Natural killer cell treated with Interleukin-12 subunit alpha and Interleukin-12 subunit beta and Interleukin-15 and Interleukin-18, amount 100 ng/mL, for 72 hours (primary cell): Measurements from ENCODE around the gene ANTXRL. TPM values are rescaled to one million over a fixed set of nuclear protein-coding genes. Genes with fewer than 3 reads are reported as not detected.
"Not testable (repeated sequence)": the region's sequence is repeated elsewhere in the genome, so short reads cannot be mapped to it uniquely, and the experiment has no call there.

Experiments used
- ATAC-seq, 2 donors: fragments of 150-1000 bp; cut with Tn5 transposase in 1 of 2; sonication (Bioruptor Pico), chemical (Tn5 transposase) in 1 of 2; 2 replicates each; pipeline ENCODE4 v1.10.0; 2021
- DNase-seq: peaks from one replicate; pipeline ENCODE4 v3.0.0; 2022; ENCODE audit warnings: low spot score
- H3K27ac Mint-ChIP-seq, 2 donors: 1 replicate in 1 of 2; 2 replicates in 1 of 2; pipeline ENCODE4 v1.8.0; 2022; ENCODE audit warnings: mixed read lengths in 2 of 2, mild to moderate bottlenecking in 1 of 2, moderate library complexity in 1 of 2
- H3K27me3 Mint-ChIP-seq, 2 donors: 1 replicate in 1 of 2; 2 replicates in 1 of 2; pipeline ENCODE4 v1.8.0; 2022; ENCODE audit warnings: mixed read lengths in 2 of 2
- H3K36me3 Mint-ChIP-seq: one replicate; pipeline ENCODE4 v1.8.0; 2022; ENCODE audit warnings: mixed read lengths
- H3K4me1 Mint-ChIP-seq, 2 donors: 1 replicate in 1 of 2; 2 replicates in 1 of 2; pipeline ENCODE4 v1.8.0; 2022; ENCODE audit warnings: low read depth in 2 of 2, mixed read lengths in 2 of 2, mild to moderate bottlenecking in 1 of 2
- H3K4me3 Mint-ChIP-seq: one replicate; pipeline ENCODE4 v1.8.0; 2022; ENCODE audit warnings: mixed read lengths
- H3K9me3 Mint-ChIP-seq: 2 replicates; pipeline ENCODE4 v1.8.0; 2022; ENCODE audit warnings: mixed read lengths
- total RNA-seq, 2 donors: library from RNA; stranded (reverse); gene quantifications; one replicate each; pipeline ENCODE4 v1.2.3, GENCODE V29; 2022

ANTXRL gene
- total RNA-seq, 2 donors from 2014 or later = not detected

GRCh38 chr10:46308666-46309450 is 22.1 kb downstream of the ANTXRL start:
- Mint-ChIP-seq H3K27me3 (no peaks in the 10 kb centered on the region), H3K9me3 (no peaks in the 10 kb centered on the region), H3K4me1 (no peaks in the 10 kb centered on the region), H3K36me3 (no peaks in the 10 kb centered on the region), H3K27ac (no peak overlapping the region), H3K4me3 (no peak overlapping the region)
- ATAC-seq = no peak
- DNase-seq = no peak

- ATAC-seq (no peak), DNase-seq (no peak)
- H3K4me3 Mint-ChIP-seq = no peak overlapping the region
- no peaks in the 10 kb centered on the region for H3K4me1 Mint-ChIP-seq
- H3K27me3 Mint-ChIP-seq = no peaks in the 10 kb centered on the region
- H3K36me3 Mint-ChIP-seq = no peaks in the 10 kb centered on the region
- H3K9me3 Mint-ChIP-seq = no peaks in the 10 kb centered on the region
- no peak overlapping the region for H3K27ac Mint-ChIP-seq
Observed at GRCh38 chr10:46309511-46310142, 22.8 kb downstream of the ANTXRL start.

- no peaks in the 10 kb centered on the region for H3K9me3 Mint-ChIP-seq
- H3K4me3 Mint-ChIP-seq = no peak overlapping the region
- ATAC-seq = no peak
- H3K4me1 Mint-ChIP-seq = no peaks in the 10 kb centered on the region
- no peak overlapping the region for H3K27ac Mint-ChIP-seq
- no peaks in the 10 kb centered on the region for H3K36me3 Mint-ChIP-seq
- no peak for DNase-seq
- H3K27me3 Mint-ChIP-seq = no peaks in the 10 kb centered on the region
Observed at GRCh38 chr10:46310143-46310514, 23.3 kb downstream of the ANTXRL start.

- no peaks in the 10 kb centered on the region for H3K4me1 Mint-ChIP-seq
- H3K9me3 Mint-ChIP-seq = no peaks in the 10 kb centered on the region
- no peaks in the 10 kb centered on the region for H3K36me3 Mint-ChIP-seq
Observed at GRCh38 chr10:46310851-46311250, 24.1 kb downstream of the ANTXRL start.

GRCh38 chr10:46311501-46311951 is 24.7 kb downstream of the ANTXRL start:
- Mint-ChIP-seq H3K4me3 (no peak overlapping the region), H3K9me3 (no peaks in the 10 kb centered on the region), H3K36me3 (no peaks in the 10 kb centered on the region), H3K27me3 (no peaks in the 10 kb centered on the region), H3K27ac (no peak overlapping the region), H3K4me1 (no peaks in the 10 kb centered on the region)
- DNase-seq = no peak
- ATAC-seq = no peak

More at GRCh38 chr10:46310851-46311250, 24.1 kb downstream of the ANTXRL start:
- H3K4me3 Mint-ChIP-seq = no peak overlapping the region
- no peak overlapping the region for H3K27ac Mint-ChIP-seq
- no peaks in the 10 kb centered on the region for H3K27me3 Mint-ChIP-seq
- ATAC-seq = no peak
- DNase-seq = no peak

- H3K27me3 Mint-ChIP-seq, ATAC-seq, DNase-seq, H3K27ac Mint-ChIP-seq, H3K4me1 Mint-ChIP-seq, H3K36me3 Mint-ChIP-seq, H3K4me3 Mint-ChIP-seq, H3K9me3 Mint-ChIP-seq: not testable (repeated sequence)
Observed at GRCh38 chr10:46311961-46312431, 25.2 kb downstream of the ANTXRL start.

GRCh38 chr10:46312953-46313352 is 26.2 kb downstream of the ANTXRL start:
- no peak for ATAC-seq
- no peak overlapping the region for H3K27ac Mint-ChIP-seq
- no peaks in the 10 kb centered on the region for H3K36me3 Mint-ChIP-seq
- no peaks in the 10 kb centered on the region for H3K4me1 Mint-ChIP-seq
- H3K27me3 Mint-ChIP-seq = no peaks in the 10 kb centered on the region
- DNase-seq = no peak
- H3K4me3 Mint-ChIP-seq = no peak overlapping the region
- H3K9me3 Mint-ChIP-seq = no peaks in the 10 kb centered on the region

- Mint-ChIP-seq H3K4me1 (no peaks in the 10 kb centered on the region), H3K9me3 (no peaks in the 10 kb centered on the region), H3K27ac (no peak overlapping the region), H3K4me3 (no peak overlapping the region), H3K27me3 (no peaks in the 10 kb centered on the region), H3K36me3 (no peaks in the 10 kb centered on the region)
- ATAC-seq = no peak
- no peak for DNase-seq
Observed at GRCh38 chr10:46314071-46314470, 27.3 kb downstream of the ANTXRL start.

- not testable (repeated sequence) for H3K9me3 Mint-ChIP-seq, ATAC-seq, H3K27me3 Mint-ChIP-seq, H3K27ac Mint-ChIP-seq, DNase-seq, H3K4me1 Mint-ChIP-seq, H3K36me3 Mint-ChIP-seq, H3K4me3 Mint-ChIP-seq
Observed at GRCh38 chr10:46315071-46315860, 28.5 kb downstream of the ANTXRL start.

- H3K27ac Mint-ChIP-seq = no peak overlapping the region
- H3K36me3 Mint-ChIP-seq = no peaks in the 10 kb centered on the region
- H3K9me3 Mint-ChIP-seq = no peaks in the 10 kb centered on the region
- H3K4me1 Mint-ChIP-seq = no peaks in the 10 kb centered on the region
- DNase-seq (no peak), ATAC-seq (no peak)
- H3K27me3 Mint-ChIP-seq = peaks cover 0 to 2% of the 10 kb centered on the region in 2 donors
- no peak overlapping the region for H3K4me3 Mint-ChIP-seq
Observed at GRCh38 chr10:46317370-46317769, 30.6 kb downstream of the ANTXRL start.

- ATAC-seq (no peak), DNase-seq (no peak)
- Mint-ChIP-seq H3K4me1 (no peaks in the 10 kb centered on the region), H3K27me3 (peaks cover 1 to 2% of the 10 kb centered on the region in 2 donors), H3K4me3 (no peak overlapping the region), H3K27ac (no peak overlapping the region), H3K36me3 (no peaks in the 10 kb centered on the region), H3K9me3 (no peaks in the 10 kb centered on the region)
Observed at GRCh38 chr10:46317889-46318288, 31.1 kb downstream of the ANTXRL start.

GRCh38 chr10:46318799-46319198 is 32.0 kb downstream of the ANTXRL start:
- H3K36me3 Mint-ChIP-seq = no peaks in the 10 kb centered on the region
- H3K27ac Mint-ChIP-seq = no peak overlapping the region
- DNase-seq (no peak), ATAC-seq (no peak)
- H3K9me3 Mint-ChIP-seq = no peaks in the 10 kb centered on the region
- no peaks in the 10 kb centered on the region for H3K4me1 Mint-ChIP-seq
- H3K27me3 Mint-ChIP-seq = peaks cover 2 to 5% of the 10 kb centered on the region in 2 donors
- H3K4me3 Mint-ChIP-seq = no peak overlapping the region

- no peaks in the 10 kb centered on the region for H3K36me3 Mint-ChIP-seq
- no peaks in the 10 kb centered on the region for H3K4me1 Mint-ChIP-seq
- no peak overlapping the region for H3K27ac Mint-ChIP-seq
- DNase-seq (no peak), ATAC-seq (no peak)
- no peak overlapping the region for H3K4me3 Mint-ChIP-seq
- no peaks in the 10 kb centered on the region for H3K9me3 Mint-ChIP-seq
- peaks cover 2 to 5% of the 10 kb centered on the region in 2 donors for H3K27me3 Mint-ChIP-seq
Observed at GRCh38 chr10:46319389-46319788, 32.6 kb downstream of the ANTXRL start.

- no peaks in the 10 kb centered on the region for H3K4me1 Mint-ChIP-seq
- peaks cover 5 to 8% of the 10 kb centered on the region in 2 donors for H3K27me3 Mint-ChIP-seq
- ATAC-seq = no peak
- H3K4me3 Mint-ChIP-seq = no peak overlapping the region
- no peak for DNase-seq
- no peaks in the 10 kb centered on the region for H3K9me3 Mint-ChIP-seq
- H3K27ac Mint-ChIP-seq = no peak overlapping the region
- no peaks in the 10 kb centered on the region for H3K36me3 Mint-ChIP-seq
Observed at GRCh38 chr10:46321770-46322169, 35.0 kb downstream of the ANTXRL start.
